BLaER1 treated with 17β-estradiol and CSF1 and Interleukin-3, amounts not matched to agents 10 nM and 100 nM (cell line): ENCODE results near the gene PPA1.
"Not testable (repeated sequence)": the region's sequence is repeated elsewhere in the genome, so short reads cannot be mapped to it uniquely, and the experiment has no call there.

Experiments
- H3K27ac ChIP-seq, 11 experiments: shearing (Covaris generic); formaldehyde crosslinking; 2 replicates each; pipeline ENCODE4 v1.8.1; 2022
- H3K27me3 ChIP-seq, 11 experiments: shearing (Covaris generic); formaldehyde crosslinking; 2 replicates each; pipeline ENCODE4 v1.8.1; 2022
- H3K36me3 ChIP-seq, 11 experiments: shearing (Covaris generic); formaldehyde crosslinking; 2 replicates each; pipeline ENCODE4 v1.8.1; 2022
- H3K4me1 ChIP-seq, 10 experiments: shearing (Covaris generic); formaldehyde crosslinking; 2 replicates each; pipeline ENCODE4 v1.8.1; 2022
- H3K4me2 ChIP-seq, 11 experiments: shearing (Covaris generic); formaldehyde crosslinking; 2 replicates each; pipeline ENCODE4 v1.8.1; 2022
- H3K4me3 ChIP-seq, 10 experiments: shearing (Covaris generic); formaldehyde crosslinking; 2 replicates each; pipeline ENCODE4 v1.8.1; 2022
- H3K9ac ChIP-seq, 11 experiments: shearing (Covaris generic); formaldehyde crosslinking; 2 replicates each; pipeline ENCODE4 v1.8.1; 2022
- H3K9me3 ChIP-seq, 11 experiments: shearing (Covaris generic); formaldehyde crosslinking; replicated peaks in 1 of 11; 2 replicates each; pipeline ENCODE4 v1.8.1; 2022
- H4K20me1 ChIP-seq, 11 experiments: shearing (Covaris generic); formaldehyde crosslinking; 2 replicates each; pipeline ENCODE4 v1.8.1; 2022
- Cebpa-rat ChIP-seq, 11 experiments: shearing (Covaris generic); IDR thresholded peaks; 2 replicates each; pipeline ENCODE4 v1.8.1; 2022

The PPA1 gene

GRCh38 chr10:70260259-70260658 lies 27.0 kb upstream of the PPA1 start:
- Histone ChIP-seq H3K36me3 (0 out of 22 replicates have a peak, but pooled peaks cover 0 to 6% (median 0%) of the 10 kb centered on the region in 11 experiments), H4K20me1 (no peaks in the 10 kb centered on the region), H3K9me3 (peaks cover 24 to 38% (median 29%) of the 10 kb centered on the region in 11 experiments), H3K9ac (no peak overlapping the region), H3K4me3 (no peak overlapping the region), H3K27ac (no peak overlapping the region), H3K27me3 (no peaks in the 10 kb centered on the region; a peak in 2 of 22 replicates), H3K4me1 (peaks cover 0 to 6% (median 0%) of the 10 kb centered on the region in 10 experiments; a peak in 1 of 20 replicates), H3K4me2 (no peak overlapping the region)
- no peak for TF ChIP-seq Cebpa-rat (IDR thresholded peaks at IDR 0.05)

- H3K36me3 ChIP-seq = 0 out of 22 replicates have a peak, but pooled peaks cover 0 to 6% (median 0%) of the 10 kb centered on the region in 11 experiments
- H3K4me1 ChIP-seq = peaks cover 0 to 6% (median 0%) of the 10 kb centered on the region in 10 experiments; a peak in 1 of 20 replicates
- H3K9ac ChIP-seq = no peak overlapping the region
- peak overlapping the region in 2 of 11 experiments; percentile 8 to 13; a peak in 2 of 22 replicates for H3K4me2 ChIP-seq
- H3K27me3 ChIP-seq = no peaks in the 10 kb centered on the region; a peak in 1 of 22 replicates
- no peaks in the 10 kb centered on the region for H4K20me1 ChIP-seq
- H3K4me3 ChIP-seq = no peak overlapping the region
- no peak overlapping the region for H3K27ac ChIP-seq
- 0 out of 22 replicates have a peak, but pooled peaks of 1 of the 11 experiments have one; percentile 19 for TF ChIP-seq Cebpa-rat (IDR thresholded peaks at IDR 0.05)
- peaks cover 26 to 43% (median 33%) of the 10 kb centered on the region in 11 experiments for H3K9me3 ChIP-seq
These were observed 25.0 kb upstream of the PPA1 start for GRCh38 chr10:70258216-70258615.

GRCh38 chr10:70257816-70258215 lies 24.6 kb upstream of the PPA1 start:
- H3K4me1 ChIP-seq, H4K20me1 ChIP-seq: not testable (repeated sequence)
- H3K4me2 ChIP-seq = peak overlapping the region in 1 of 11 experiments; percentile 13; a peak in 2 of 22 replicates

GRCh38 chr10:70256463-70256862 lies 23.2 kb upstream of the PPA1 start:
- H3K4me1 ChIP-seq = peaks cover 0 to 6% (median 0%) of the 10 kb centered on the region in 10 experiments; a peak in 1 of 20 replicates
- no peaks in the 10 kb centered on the region; a peak in 1 of 22 replicates for H3K27me3 ChIP-seq
- H3K4me2 ChIP-seq = no peak overlapping the region
- H3K9ac ChIP-seq = no peak overlapping the region
- no peak overlapping the region for H3K4me3 ChIP-seq
- 0 out of 22 replicates have a peak, but pooled peaks cover 0 to 6% (median 0%) of the 10 kb centered on the region in 11 experiments for H3K36me3 ChIP-seq
- TF ChIP-seq Cebpa-rat (IDR thresholded peaks at IDR 0.05) = no peak
- no peaks in the 10 kb centered on the region for H4K20me1 ChIP-seq
- H3K27ac ChIP-seq = no peak overlapping the region
- H3K9me3 ChIP-seq = peaks cover 19 to 37% (median 28%) of the 10 kb centered on the region in 11 experiments

More at GRCh38 chr10:70257816-70258215, 24.6 kb upstream of the PPA1 start:
- H3K27me3 ChIP-seq, H3K36me3 ChIP-seq, H3K4me3 ChIP-seq, H3K27ac ChIP-seq, H3K9ac ChIP-seq: not testable (repeated sequence)
- peaks cover 26 to 43% (median 33%) of the 10 kb centered on the region in 11 experiments for H3K9me3 ChIP-seq

- Histone ChIP-seq H3K27me3 (no peaks in the 10 kb centered on the region; a peak in 1 of 22 replicates), H3K4me2 (no peak overlapping the region)
These were observed 22.4 kb upstream of the PPA1 start for GRCh38 chr10:70255329-70256299.

GRCh38 chr10:70254778-70255328 lies 21.6 kb upstream of the PPA1 start:
- Histone ChIP-seq H3K27ac (no peak overlapping the region), H3K4me2 (no peak overlapping the region), H3K36me3 (no peaks in the 10 kb centered on the region), H4K20me1 (no peaks in the 10 kb centered on the region), H3K9ac (no peak overlapping the region), H3K9me3 (peaks cover 4 to 20% (median 12%) of the 10 kb centered on the region in 11 experiments; a peak in 18 of 22 replicates), H3K4me3 (no peak overlapping the region), H3K27me3 (no peaks in the 10 kb centered on the region; a peak in 1 of 22 replicates), H3K4me1 (peaks cover 0 to 6% (median 0%) of the 10 kb centered on the region in 10 experiments; a peak in 1 of 20 replicates)
- TF ChIP-seq Cebpa-rat (IDR thresholded peaks at IDR 0.05) = no peak

More at GRCh38 chr10:70255329-70256299, 22.4 kb upstream of the PPA1 start:
- TF ChIP-seq Cebpa-rat (IDR thresholded peaks at IDR 0.05) = no peak
- Histone ChIP-seq H3K4me3 (no peak overlapping the region), H3K9ac (no peak overlapping the region), H4K20me1 (no peaks in the 10 kb centered on the region), H3K27ac (no peak overlapping the region), H3K36me3 (no peaks in the 10 kb centered on the region), H3K4me1 (peaks cover 0 to 6% (median 0%) of the 10 kb centered on the region in 10 experiments; a peak in 1 of 20 replicates), H3K9me3 (peaks cover 11 to 28% (median 20%) of the 10 kb centered on the region in 11 experiments)

- no peak overlapping the region for H3K4me2 ChIP-seq
- H4K20me1 ChIP-seq = no peaks in the 10 kb centered on the region
- no peak overlapping the region for H3K4me3 ChIP-seq
- H3K27me3 ChIP-seq = no peaks in the 10 kb centered on the region; a peak in 1 of 22 replicates
- H3K27ac ChIP-seq = no peak overlapping the region
- no peak overlapping the region for H3K9ac ChIP-seq
- peaks cover 4 to 18% (median 9%) of the 10 kb centered on the region in 11 experiments; a peak in 15 of 22 replicates for H3K9me3 ChIP-seq
- TF ChIP-seq Cebpa-rat (IDR thresholded peaks at IDR 0.05) = no peak
- peaks cover 0 to 6% (median 0%) of the 10 kb centered on the region in 10 experiments; a peak in 1 of 20 replicates for H3K4me1 ChIP-seq
- H3K36me3 ChIP-seq = no peaks in the 10 kb centered on the region
These were observed 20.9 kb upstream of the PPA1 start for GRCh38 chr10:70253878-70254765.

GRCh38 chr10:70250961-70251680 lies 17.9 kb upstream of the PPA1 start:
- Histone ChIP-seq H3K36me3 (no peaks in the 10 kb centered on the region), H3K4me3 (no peak overlapping the region), H4K20me1 (no peaks in the 10 kb centered on the region), H3K9me3 (peaks cover 4 to 15% (median 9%) of the 10 kb centered on the region in 11 experiments; a peak in 15 of 22 replicates), H3K27me3 (no peaks in the 10 kb centered on the region; a peak in 1 of 22 replicates), H3K9ac (no peak overlapping the region), H3K4me2 (no peak overlapping the region), H3K27ac (no peak overlapping the region), H3K4me1 (no peaks in the 10 kb centered on the region)
- no peak for TF ChIP-seq Cebpa-rat (IDR thresholded peaks at IDR 0.05)
